Measurements from ENCODE around the gene SLC25A13. TPM values are rescaled to one million over a fixed set of nuclear protein-coding genes. Genes with fewer than 3 reads are reported as not detected.

The SLC25A13 gene
- total and polyA plus RNA-seq, 2 of the 8 experiments (the other 6 are each of a cell fraction or from before 2014, with no cell fraction given), result 30.8 to 85.4 TPM

DNA sequence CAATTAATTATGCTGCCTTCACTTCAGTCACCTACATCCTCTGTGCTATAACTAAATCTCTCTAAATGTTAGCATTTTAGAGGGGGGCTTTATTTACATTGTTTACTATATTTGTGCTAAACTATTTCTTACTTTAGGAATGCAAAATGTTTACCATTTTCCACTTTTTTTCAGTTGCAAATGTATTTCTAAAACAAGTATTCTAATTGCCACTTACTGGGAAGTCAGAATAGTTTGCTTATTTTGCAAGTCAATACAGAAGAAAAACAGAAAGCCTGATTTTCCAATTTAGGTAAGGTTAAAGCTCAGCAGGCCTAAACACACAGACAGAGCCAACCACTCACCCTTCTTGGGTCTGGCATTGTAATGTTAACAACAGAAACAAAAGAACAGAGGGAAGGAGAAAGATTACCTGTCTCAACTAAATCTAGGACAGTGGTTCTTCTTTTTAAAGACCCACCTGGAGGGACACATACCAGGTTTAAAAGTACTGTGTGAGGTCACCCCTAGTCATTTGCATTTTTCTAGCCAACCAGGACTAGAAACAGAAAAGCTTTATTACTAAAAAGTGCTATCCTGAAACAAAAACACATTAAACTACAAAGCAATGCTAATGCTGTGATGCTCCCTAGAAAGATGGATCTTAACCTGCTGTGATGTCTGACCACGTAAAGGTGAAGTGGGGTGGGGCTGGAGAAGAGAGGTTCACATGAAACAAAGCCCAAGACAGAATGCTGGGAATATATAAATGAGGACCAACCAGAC lies 178.2 kb downstream of the SLC25A13 start (continued):
- TF ChIP-seq CHD2 (IDR thresholded peaks at IDR 0.05; ENCODE audit: low read length) (peak; percentile 67), POU5F1 (IDR thresholded peaks at IDR 0.05; ENCODE audit: low read depth, low read length) (peak; percentile 97), BCL11A (IDR thresholded peaks at IDR 0.05; ENCODE audit: low read depth in 2 of 2, low read length in 2 of 2) (peak; percentile 94 to 99), RBBP5 (IDR thresholded peaks at IDR 0.05; ENCODE audit: borderline replicate concordance, low read depth, low read length) (no peak), NANOG (IDR thresholded peaks at IDR 0.05; ENCODE audit: insufficient read depth, low read depth, low read length, poor library complexity, severe bottlenecking) (peak; percentile 99), SP4 (IDR thresholded peaks at IDR 0.05; ENCODE audit: low read length) (peak; percentile 40; the same call in 1 of the 2 replicates), JUND (IDR thresholded peaks at IDR 0.05; ENCODE audit: low read length) (peak; percentile 75), TEAD4 (IDR thresholded peaks at IDR 0.05; ENCODE audit: low read depth, low read length) (peak; percentile 63), SRF (IDR thresholded peaks at IDR 0.05; ENCODE audit: low read depth, low read length) (peak; percentile 41; the same call in 1 of the 2 replicates)
- TF ChIP-seq, protein P1, sequence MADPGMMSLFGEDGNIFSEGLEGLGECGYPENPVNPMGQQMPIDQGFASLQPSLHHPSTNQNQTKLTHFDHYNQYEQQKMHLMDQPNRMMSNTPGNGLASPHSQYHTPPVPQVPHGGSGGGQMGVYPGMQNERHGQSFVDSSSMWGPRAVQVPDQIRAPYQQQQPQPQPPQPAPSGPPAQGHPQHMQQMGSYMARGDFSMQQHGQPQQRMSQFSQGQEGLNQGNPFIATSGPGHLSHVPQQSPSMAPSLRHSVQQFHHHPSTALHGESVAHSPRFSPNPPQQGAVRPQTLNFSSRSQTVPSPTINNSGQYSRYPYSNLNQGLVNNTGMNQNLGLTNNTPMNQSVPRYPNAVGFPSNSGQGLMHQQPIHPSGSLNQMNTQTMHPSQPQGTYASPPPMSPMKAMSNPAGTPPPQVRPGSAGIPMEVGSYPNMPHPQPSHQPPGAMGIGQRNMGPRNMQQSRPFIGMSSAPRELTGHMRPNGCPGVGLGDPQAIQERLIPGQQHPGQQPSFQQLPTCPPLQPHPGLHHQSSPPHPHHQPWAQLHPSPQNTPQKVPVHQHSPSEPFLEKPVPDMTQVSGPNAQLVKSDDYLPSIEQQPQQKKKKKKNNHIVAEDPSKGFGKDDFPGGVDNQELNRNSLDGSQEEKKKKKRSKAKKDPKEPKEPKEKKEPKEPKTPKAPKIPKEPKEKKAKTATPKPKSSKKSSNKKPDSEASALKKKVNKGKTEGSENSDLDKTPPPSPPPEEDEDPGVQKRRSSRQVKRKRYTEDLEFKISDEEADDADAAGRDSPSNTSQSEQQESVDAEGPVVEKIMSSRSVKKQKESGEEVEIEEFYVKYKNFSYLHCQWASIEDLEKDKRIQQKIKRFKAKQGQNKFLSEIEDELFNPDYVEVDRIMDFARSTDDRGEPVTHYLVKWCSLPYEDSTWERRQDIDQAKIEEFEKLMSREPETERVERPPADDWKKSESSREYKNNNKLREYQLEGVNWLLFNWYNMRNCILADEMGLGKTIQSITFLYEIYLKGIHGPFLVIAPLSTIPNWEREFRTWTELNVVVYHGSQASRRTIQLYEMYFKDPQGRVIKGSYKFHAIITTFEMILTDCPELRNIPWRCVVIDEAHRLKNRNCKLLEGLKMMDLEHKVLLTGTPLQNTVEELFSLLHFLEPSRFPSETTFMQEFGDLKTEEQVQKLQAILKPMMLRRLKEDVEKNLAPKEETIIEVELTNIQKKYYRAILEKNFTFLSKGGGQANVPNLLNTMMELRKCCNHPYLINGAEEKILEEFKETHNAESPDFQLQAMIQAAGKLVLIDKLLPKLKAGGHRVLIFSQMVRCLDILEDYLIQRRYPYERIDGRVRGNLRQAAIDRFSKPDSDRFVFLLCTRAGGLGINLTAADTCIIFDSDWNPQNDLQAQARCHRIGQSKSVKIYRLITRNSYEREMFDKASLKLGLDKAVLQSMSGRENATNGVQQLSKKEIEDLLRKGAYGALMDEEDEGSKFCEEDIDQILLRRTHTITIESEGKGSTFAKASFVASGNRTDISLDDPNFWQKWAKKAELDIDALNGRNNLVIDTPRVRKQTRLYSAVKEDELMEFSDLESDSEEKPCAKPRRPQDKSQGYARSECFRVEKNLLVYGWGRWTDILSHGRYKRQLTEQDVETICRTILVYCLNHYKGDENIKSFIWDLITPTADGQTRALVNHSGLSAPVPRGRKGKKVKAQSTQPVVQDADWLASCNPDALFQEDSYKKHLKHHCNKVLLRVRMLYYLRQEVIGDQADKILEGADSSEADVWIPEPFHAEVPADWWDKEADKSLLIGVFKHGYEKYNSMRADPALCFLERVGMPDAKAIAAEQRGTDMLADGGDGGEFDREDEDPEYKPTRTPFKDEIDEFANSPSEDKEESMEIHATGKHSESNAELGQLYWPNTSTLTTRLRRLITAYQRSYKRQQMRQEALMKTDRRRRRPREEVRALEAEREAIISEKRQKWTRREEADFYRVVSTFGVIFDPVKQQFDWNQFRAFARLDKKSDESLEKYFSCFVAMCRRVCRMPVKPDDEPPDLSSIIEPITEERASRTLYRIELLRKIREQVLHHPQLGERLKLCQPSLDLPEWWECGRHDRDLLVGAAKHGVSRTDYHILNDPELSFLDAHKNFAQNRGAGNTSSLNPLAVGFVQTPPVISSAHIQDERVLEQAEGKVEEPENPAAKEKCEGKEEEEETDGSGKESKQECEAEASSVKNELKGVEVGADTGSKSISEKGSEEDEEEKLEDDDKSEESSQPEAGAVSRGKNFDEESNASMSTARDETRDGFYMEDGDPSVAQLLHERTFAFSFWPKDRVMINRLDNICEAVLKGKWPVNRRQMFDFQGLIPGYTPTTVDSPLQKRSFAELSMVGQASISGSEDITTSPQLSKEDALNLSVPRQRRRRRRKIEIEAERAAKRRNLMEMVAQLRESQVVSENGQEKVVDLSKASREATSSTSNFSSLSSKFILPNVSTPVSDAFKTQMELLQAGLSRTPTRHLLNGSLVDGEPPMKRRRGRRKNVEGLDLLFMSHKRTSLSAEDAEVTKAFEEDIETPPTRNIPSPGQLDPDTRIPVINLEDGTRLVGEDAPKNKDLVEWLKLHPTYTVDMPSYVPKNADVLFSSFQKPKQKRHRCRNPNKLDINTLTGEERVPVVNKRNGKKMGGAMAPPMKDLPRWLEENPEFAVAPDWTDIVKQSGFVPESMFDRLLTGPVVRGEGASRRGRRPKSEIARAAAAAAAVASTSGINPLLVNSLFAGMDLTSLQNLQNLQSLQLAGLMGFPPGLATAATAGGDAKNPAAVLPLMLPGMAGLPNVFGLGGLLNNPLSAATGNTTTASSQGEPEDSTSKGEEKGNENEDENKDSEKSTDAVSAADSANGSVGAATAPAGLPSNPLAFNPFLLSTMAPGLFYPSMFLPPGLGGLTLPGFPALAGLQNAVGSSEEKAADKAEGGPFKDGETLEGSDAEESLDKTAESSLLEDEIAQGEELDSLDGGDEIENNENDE (IDR thresholded peaks at IDR 0.05; ENCODE audit: insufficient replicate concordance, low read length), result peak; percentile 98

Measured in H1 (cell line).